ENCODE measurements around the gene AP3B1. TPM values are rescaled to one million over a fixed set of nuclear protein-coding genes. Genes with fewer than 3 reads are reported as not detected.

The AP3B1 gene
- total and polyA plus RNA-seq, 4 donors: 24.7 to 46.4 (median 35.9) TPM

- Histone ChIP-seq H3K27me3 (ENCODE audit: control insufficient read depth, insufficient read depth, low read length) (no peaks in the 10 kb centered on the region), H3K4me3 (ENCODE audit: low read depth, low read length) (no peak overlapping the region), H3K36me3 (ENCODE audit: control insufficient read depth, insufficient read depth, low read length) (no peaks in the 10 kb centered on the region), H3K9me3 (ENCODE audit: control insufficient read depth, insufficient read depth, low read length) (no peaks in the 10 kb centered on the region), H3K27ac (ENCODE audit: low read depth, low read length) (no peak overlapping the region), H3K4me1 (ENCODE audit: control insufficient read depth, insufficient read depth, low read length) (no peaks in the 10 kb centered on the region)
- no peak for DNase-seq (ENCODE audit: low read depth in 4 of 6, low spot score in 6 of 6)
- no CpG with 5 or more reads among the region's 5 CpGs for WGBS (ENCODE audit: insufficient coverage)
Observed at GRCh38 chr5:78279194-78279593, 15.3 kb downstream of the AP3B1 start.

GRCh38 chr5:78277715-78278114, 16.8 kb downstream of the AP3B1 start:
- H3K27ac ChIP-seq (ENCODE audit: low read depth, low read length): no peak overlapping the region
- H3K4me3 ChIP-seq (ENCODE audit: low read depth, low read length): no peak overlapping the region
- WGBS (ENCODE audit: insufficient coverage): no CpG with 5 or more reads among the region's 1 CpG
- DNase-seq (ENCODE audit: low read depth in 4 of 6, low spot score in 6 of 6): no peak
- no peaks in the 10 kb centered on the region for H3K9me3 ChIP-seq (ENCODE audit: control insufficient read depth, insufficient read depth, low read length)
- H3K4me1 ChIP-seq (ENCODE audit: control insufficient read depth, insufficient read depth, low read length): no peaks in the 10 kb centered on the region
- H3K36me3 ChIP-seq (ENCODE audit: control insufficient read depth, insufficient read depth, low read length): no peaks in the 10 kb centered on the region
- no peaks in the 10 kb centered on the region for H3K27me3 ChIP-seq (ENCODE audit: control insufficient read depth, insufficient read depth, low read length)

- Histone ChIP-seq H3K27me3 (ENCODE audit: control insufficient read depth, insufficient read depth, low read length) (no peaks in the 10 kb centered on the region), H3K27ac (ENCODE audit: low read depth, low read length) (no peak overlapping the region), H3K9me3 (ENCODE audit: control insufficient read depth, insufficient read depth, low read length) (no peaks in the 10 kb centered on the region), H3K4me3 (ENCODE audit: low read depth, low read length) (no peak overlapping the region), H3K4me1 (ENCODE audit: control insufficient read depth, insufficient read depth, low read length) (no peaks in the 10 kb centered on the region), H3K36me3 (ENCODE audit: control insufficient read depth, insufficient read depth, low read length) (no peaks in the 10 kb centered on the region)
- no peak for DNase-seq (ENCODE audit: low read depth in 4 of 6, low spot score in 6 of 6)
Observed at GRCh38 chr5:78275998-78276543, 18.4 kb downstream of the AP3B1 start.

GRCh38 chr5:78274540-78275197, 19.8 kb downstream of the AP3B1 start:
- Histone ChIP-seq H3K36me3 (ENCODE audit: control insufficient read depth, insufficient read depth, low read length) (no peaks in the 10 kb centered on the region), H3K4me1 (ENCODE audit: control insufficient read depth, insufficient read depth, low read length) (no peaks in the 10 kb centered on the region), H3K4me3 (ENCODE audit: low read depth, low read length) (no peak overlapping the region), H3K27ac (ENCODE audit: low read depth, low read length) (no peak overlapping the region), H3K9me3 (ENCODE audit: control insufficient read depth, insufficient read depth, low read length) (no peaks in the 10 kb centered on the region), H3K27me3 (ENCODE audit: control insufficient read depth, insufficient read depth, low read length) (no peaks in the 10 kb centered on the region)
- no CpG with 5 or more reads among the region's 1 CpG for WGBS (ENCODE audit: insufficient coverage)
- DNase-seq (ENCODE audit: low read depth in 4 of 6, low spot score in 6 of 6): no peak

- WGBS (ENCODE audit: insufficient coverage): no CpG with 5 or more reads among the region's 1 CpG
- H3K4me3 ChIP-seq (ENCODE audit: low read depth, low read length): no peak overlapping the region
- DNase-seq (ENCODE audit: low read depth in 4 of 6, low spot score in 6 of 6): peak in 2 of 6 donors; percentile 12 to 68
- no peaks in the 10 kb centered on the region for H3K9me3 ChIP-seq (ENCODE audit: control insufficient read depth, insufficient read depth, low read length)
- H3K27ac ChIP-seq (ENCODE audit: low read depth, low read length): no peak overlapping the region
- no peaks in the 10 kb centered on the region for H3K4me1 ChIP-seq (ENCODE audit: control insufficient read depth, insufficient read depth, low read length)
- no peaks in the 10 kb centered on the region for H3K36me3 ChIP-seq (ENCODE audit: control insufficient read depth, insufficient read depth, low read length)
- no peaks in the 10 kb centered on the region for H3K27me3 ChIP-seq (ENCODE audit: control insufficient read depth, insufficient read depth, low read length)
Observed at GRCh38 chr5:78273436-78273835, 21.1 kb downstream of the AP3B1 start.

GRCh38 chr5:78271766-78272165, 22.7 kb downstream of the AP3B1 start:
- Histone ChIP-seq H3K36me3 (ENCODE audit: control insufficient read depth, insufficient read depth, low read length) (no peaks in the 10 kb centered on the region), H3K9me3 (ENCODE audit: control insufficient read depth, insufficient read depth, low read length) (no peaks in the 10 kb centered on the region), H3K27ac (ENCODE audit: low read depth, low read length) (no peak overlapping the region), H3K4me3 (ENCODE audit: low read depth, low read length) (no peak overlapping the region), H3K4me1 (ENCODE audit: control insufficient read depth, insufficient read depth, low read length) (no peaks in the 10 kb centered on the region), H3K27me3 (ENCODE audit: control insufficient read depth, insufficient read depth, low read length) (no peaks in the 10 kb centered on the region)
- DNase-seq (ENCODE audit: low read depth in 4 of 6, low spot score in 6 of 6): no peak
- 73% methylated on average over 4 of the region's 4 CpGs for WGBS (ENCODE audit: insufficient coverage)

- no peak overlapping the region for H3K4me3 ChIP-seq (ENCODE audit: low read depth, low read length)
- no peak overlapping the region for H3K27ac ChIP-seq (ENCODE audit: low read depth, low read length)
- no peaks in the 10 kb centered on the region for H3K9me3 ChIP-seq (ENCODE audit: control insufficient read depth, insufficient read depth, low read length)
- H3K36me3 ChIP-seq (ENCODE audit: control insufficient read depth, insufficient read depth, low read length): no peaks in the 10 kb centered on the region
- no peaks in the 10 kb centered on the region for H3K4me1 ChIP-seq (ENCODE audit: control insufficient read depth, insufficient read depth, low read length)
- H3K27me3 ChIP-seq (ENCODE audit: control insufficient read depth, insufficient read depth, low read length): no peaks in the 10 kb centered on the region
- DNase-seq (ENCODE audit: low read depth in 4 of 6, low spot score in 6 of 6): peak in 2 of 6 donors; percentile 31 to 73
Observed at GRCh38 chr5:78269088-78269703, 25.3 kb downstream of the AP3B1 start.

GRCh38 chr5:78268356-78268755, 26.1 kb downstream of the AP3B1 start:
- Histone ChIP-seq H3K27me3 (ENCODE audit: control insufficient read depth, insufficient read depth, low read length) (no peaks in the 10 kb centered on the region), H3K4me3 (ENCODE audit: low read depth, low read length) (no peak overlapping the region), H3K36me3 (ENCODE audit: control insufficient read depth, insufficient read depth, low read length) (no peaks in the 10 kb centered on the region), H3K9me3 (ENCODE audit: control insufficient read depth, insufficient read depth, low read length) (no peaks in the 10 kb centered on the region), H3K4me1 (ENCODE audit: control insufficient read depth, insufficient read depth, low read length) (no peaks in the 10 kb centered on the region), H3K27ac (ENCODE audit: low read depth, low read length) (no peak overlapping the region)
- WGBS (ENCODE audit: insufficient coverage): no CpG with 5 or more reads among the region's 2 CpGs
- no peak for DNase-seq (ENCODE audit: low read depth in 4 of 6, low spot score in 6 of 6)

GRCh38 chr5:78265163-78265562, 29.3 kb downstream of the AP3B1 start:
- Histone ChIP-seq H3K4me1 (ENCODE audit: control insufficient read depth, insufficient read depth, low read length) (no peaks in the 10 kb centered on the region), H3K9me3 (ENCODE audit: control insufficient read depth, insufficient read depth, low read length) (no peaks in the 10 kb centered on the region), H3K27ac (ENCODE audit: low read depth, low read length) (no peak overlapping the region), H3K27me3 (ENCODE audit: control insufficient read depth, insufficient read depth, low read length) (no peaks in the 10 kb centered on the region), H3K4me3 (ENCODE audit: low read depth, low read length) (no peak overlapping the region), H3K36me3 (ENCODE audit: control insufficient read depth, insufficient read depth, low read length) (no peaks in the 10 kb centered on the region)
- 100% methylated on average over 2 of the region's 2 CpGs for WGBS (ENCODE audit: insufficient coverage)
- DNase-seq (ENCODE audit: low read depth in 4 of 6, low spot score in 6 of 6): no peak

GRCh38 chr5:78264600-78264999, 29.9 kb downstream of the AP3B1 start:
- Histone ChIP-seq H3K36me3 (ENCODE audit: control insufficient read depth, insufficient read depth, low read length) (no peaks in the 10 kb centered on the region), H3K27me3 (ENCODE audit: control insufficient read depth, insufficient read depth, low read length) (no peaks in the 10 kb centered on the region), H3K4me3 (ENCODE audit: low read depth, low read length) (no peak overlapping the region), H3K9me3 (ENCODE audit: control insufficient read depth, insufficient read depth, low read length) (no peaks in the 10 kb centered on the region), H3K27ac (ENCODE audit: low read depth, low read length) (no peak overlapping the region), H3K4me1 (ENCODE audit: control insufficient read depth, insufficient read depth, low read length) (no peaks in the 10 kb centered on the region)
- no CpG with 5 or more reads among the region's 1 CpG for WGBS (ENCODE audit: insufficient coverage)
- no peak for DNase-seq (ENCODE audit: low read depth in 4 of 6, low spot score in 6 of 6)

All from spinal cord (tissue), 10 donors.